ENCODE measurements around the gene IRF2BP2. TPM values are rescaled to one million over a fixed set of nuclear protein-coding genes. Genes with fewer than 3 reads are reported as not detected.

Gene IRF2BP2
- polyA plus RNA-seq, 3 donors: 144 to 171 (median 166) TPM

GRCh38 chr1:234578087-234578486, 31.9 kb downstream of the IRF2BP2 start:
- no peak for DNase-seq (ENCODE audit: extremely low read depth in 1 of 11, low read depth in 9 of 11, low spot score in 4 of 11)

DNA sequence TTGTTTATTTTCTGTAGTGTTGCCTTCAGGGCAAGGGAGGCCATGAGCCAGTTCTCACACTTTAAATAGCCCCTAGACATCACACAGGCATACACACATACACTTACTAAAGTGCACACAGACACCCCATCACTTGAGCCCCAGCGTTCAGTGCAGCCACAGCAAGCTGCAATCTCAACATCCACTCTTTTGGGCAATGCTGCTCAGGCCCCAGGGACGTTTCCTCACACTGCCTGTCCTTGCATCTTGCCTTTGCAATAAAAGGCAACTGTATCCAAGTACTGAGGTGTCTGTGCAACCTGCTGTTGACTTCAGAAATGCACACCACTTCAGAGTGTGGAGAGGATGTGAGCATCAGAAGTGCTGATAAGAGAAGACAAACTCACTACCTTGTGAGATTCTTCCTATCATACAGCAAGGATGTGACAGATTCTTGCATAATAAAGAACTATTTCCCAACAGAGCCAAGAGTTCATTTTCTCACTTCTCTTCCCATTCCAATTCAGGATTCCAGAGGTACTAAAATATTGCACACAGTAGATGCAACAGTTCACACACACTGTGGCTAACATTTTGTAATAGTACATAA, 36.2 kb downstream of the IRF2BP2 start:
- DNase-seq (ENCODE audit: extremely low read depth in 1 of 11, low read depth in 9 of 11, low spot score in 4 of 11): no peak

- no peak for DNase-seq (ENCODE audit: extremely low read depth in 1 of 11, low read depth in 9 of 11, low spot score in 4 of 11)
Measured at GRCh38 chr1:234572966-234573365, 37.0 kb downstream of the IRF2BP2 start.

DNA sequence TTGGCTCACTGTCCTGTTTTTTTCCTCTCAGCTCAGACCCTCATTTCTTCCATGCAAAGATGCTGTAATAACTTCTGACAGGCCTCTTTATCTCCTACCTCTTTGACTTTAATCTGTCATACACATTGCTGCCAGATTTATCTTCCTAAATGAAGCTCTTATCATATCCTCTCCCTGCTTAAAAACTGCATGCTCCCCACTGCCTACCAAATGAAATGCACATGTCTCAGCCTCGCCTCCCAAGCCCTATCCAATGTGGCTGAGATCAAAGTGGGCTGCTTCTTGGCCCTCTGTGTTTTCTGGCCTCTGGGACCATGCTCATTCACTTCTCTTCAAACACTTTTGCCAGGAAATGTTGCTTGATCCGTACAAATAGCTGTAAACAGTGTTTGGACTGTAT, 38.3 kb downstream of the IRF2BP2 start:
- no peak for DNase-seq (ENCODE audit: extremely low read depth in 1 of 11, low read depth in 9 of 11, low spot score in 4 of 11)

DNA sequence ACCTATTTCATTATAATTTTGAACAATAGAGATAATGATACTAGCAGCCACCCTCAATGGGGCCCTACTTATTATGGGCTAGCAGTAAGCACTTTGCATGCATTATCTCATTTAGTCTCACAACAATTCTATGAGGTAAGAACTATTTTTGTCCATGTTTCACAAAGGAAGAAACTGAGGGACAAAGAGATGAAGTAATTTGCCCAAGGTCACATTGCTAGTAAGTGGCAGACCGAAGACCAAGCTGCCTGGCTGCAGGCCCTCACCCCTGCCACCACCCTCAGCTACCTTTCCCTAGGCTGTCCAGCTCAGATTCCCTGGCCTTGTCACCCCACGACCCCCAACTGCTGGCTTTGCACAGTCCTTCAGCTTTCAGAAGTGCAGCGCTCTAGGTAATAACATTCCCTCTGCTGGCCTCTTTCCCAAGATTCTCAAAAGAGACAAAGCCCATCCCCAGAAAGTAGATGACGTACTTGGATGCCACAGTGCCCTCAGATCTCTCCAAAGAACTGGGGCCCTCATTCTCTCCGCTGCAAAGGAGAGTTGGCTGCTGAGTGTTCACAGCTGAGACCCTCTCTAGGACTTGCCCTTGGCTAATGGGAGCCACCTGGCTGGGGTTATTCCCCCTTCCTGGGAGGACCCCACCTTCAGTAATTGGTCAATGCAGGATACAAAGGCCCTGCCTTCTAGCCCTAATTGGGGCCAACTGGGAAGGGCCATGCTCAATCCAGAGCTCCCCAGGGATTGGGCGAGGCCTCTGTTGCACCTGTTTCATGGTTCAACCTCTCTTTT, 39.5 kb downstream of the IRF2BP2 start:
- DNase-seq (ENCODE audit: extremely low read depth in 1 of 11, low read depth in 9 of 11, low spot score in 4 of 11): no peak

DNA sequence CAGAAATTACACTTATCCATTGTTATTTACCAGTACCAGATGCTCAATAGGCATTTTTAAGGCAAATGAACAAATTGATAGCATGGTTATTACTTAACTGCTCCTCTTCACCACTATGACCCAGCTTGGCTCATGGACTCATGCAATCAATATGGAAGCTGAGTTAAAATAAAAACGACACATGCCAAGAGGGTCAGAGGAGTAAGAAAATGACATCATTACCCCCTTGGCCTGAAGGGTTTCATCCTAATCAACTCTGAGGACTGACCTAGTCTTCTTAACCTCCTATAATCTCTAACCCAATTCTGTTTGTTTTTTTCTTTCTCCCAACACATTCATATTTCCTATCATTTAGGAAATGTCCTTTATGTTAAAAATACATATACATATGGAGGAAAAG, 41.6 kb downstream of the IRF2BP2 start:
- no peak for DNase-seq (ENCODE audit: extremely low read depth in 1 of 11, low read depth in 9 of 11, low spot score in 4 of 11)

DNA sequence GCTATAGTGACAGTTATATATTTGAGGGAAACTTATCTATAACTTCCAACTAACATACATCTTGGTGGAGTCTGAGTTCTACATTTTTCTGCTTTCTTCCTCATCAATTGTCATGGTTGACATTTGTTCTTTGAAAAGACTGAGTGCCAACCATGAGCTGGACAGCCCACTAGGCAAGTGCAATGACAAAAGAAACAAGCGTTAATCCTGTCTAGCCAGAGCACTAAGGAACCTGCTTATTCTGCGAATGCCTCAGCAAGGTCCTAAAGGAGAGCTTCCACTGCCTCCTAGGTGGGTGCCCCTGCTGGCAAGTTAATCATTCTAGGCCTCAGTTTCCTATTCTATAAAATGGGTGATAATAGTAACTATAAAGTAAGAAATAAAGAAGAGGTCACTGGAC, 44.8 kb downstream of the IRF2BP2 start:
- no peak for DNase-seq (ENCODE audit: extremely low read depth in 1 of 11, low read depth in 9 of 11, low spot score in 4 of 11)

GRCh38 chr1:234564035-234565029, 45.6 kb downstream of the IRF2BP2 start:
- no peak for DNase-seq (ENCODE audit: extremely low read depth in 1 of 11, low read depth in 9 of 11, low spot score in 4 of 11)

DNA sequence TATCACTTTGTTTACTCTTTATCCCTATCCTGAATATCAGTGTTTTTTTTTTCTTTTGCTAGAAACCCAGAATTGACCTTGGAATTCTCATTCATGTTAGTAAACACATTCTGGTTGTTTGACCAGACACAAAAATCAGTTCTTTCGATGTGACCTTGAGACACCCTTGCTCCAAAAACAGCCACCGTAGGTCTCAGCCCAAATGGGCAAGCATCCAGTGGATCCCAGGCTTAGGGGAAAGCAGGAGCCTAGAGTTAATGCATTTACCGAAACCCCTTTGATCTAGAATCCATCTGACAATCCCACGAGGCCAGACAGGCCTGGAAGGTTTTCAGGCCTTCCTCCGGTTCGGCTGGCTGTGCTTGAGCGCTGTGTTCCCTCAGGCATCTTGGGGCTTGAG, 47.6 kb downstream of the IRF2BP2 start:
- DNase-seq (ENCODE audit: extremely low read depth in 1 of 11, low read depth in 9 of 11, low spot score in 4 of 11): no peak

DNA sequence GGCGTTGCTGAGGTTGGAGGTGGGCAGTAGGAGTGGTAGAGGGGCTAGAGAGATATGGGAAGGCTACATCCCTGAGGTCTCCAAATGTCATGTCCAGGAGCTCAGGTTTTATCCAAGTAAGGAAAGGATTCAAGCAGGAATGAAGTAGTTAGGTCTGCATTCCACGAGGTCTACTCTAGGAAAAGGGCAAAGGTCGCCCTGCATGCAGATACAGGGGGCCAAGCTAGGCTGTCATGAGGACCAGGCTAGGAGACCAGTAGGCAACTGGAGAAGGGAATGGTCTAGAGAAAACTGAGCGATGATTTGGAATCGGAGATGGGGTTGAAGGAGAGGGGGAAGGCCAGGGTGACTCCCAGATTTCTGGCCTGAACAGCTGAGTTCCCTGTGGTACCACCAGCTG, 48.7 kb downstream of the IRF2BP2 start:
- DNase-seq (ENCODE audit: extremely low read depth in 1 of 11, low read depth in 9 of 11, low spot score in 4 of 11): no peak

DNA sequence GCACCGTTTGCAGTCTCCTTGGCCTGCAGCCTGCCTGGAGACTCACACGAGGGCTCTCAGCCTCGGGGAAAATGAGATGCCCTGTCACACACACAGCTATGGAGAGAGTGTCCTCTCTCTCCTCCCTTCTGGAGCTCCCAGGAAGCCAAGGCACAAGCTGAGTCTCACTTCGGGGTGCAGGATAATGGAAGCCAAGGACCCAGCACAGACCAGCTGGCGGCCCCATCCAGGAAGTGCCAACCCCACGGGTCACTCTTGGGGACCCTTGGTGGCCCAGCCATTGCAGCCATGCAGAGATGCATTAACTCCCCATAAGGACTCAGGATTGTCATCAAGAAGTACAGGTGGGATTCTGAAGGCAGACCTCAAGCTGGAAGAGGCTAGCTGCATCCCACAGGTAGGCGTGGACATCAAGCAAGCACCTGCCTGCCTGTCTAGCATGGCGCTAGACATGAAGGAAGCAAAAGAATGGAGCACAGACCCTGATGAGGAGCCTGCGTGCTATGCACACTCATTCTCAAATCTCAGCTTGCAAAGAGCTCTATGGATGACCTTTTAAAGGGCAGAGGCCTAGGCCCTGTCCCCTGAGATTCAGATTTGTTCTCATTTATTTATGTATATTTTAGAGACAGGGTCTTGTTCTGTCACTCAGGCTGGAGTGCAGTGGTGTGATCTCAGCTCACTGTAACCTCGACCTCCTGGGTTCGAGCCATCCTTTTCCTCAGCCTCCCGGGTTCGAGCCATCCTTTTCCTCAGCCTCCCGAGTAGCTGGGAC, 49.9 kb downstream of the IRF2BP2 start:
- DNase-seq (ENCODE audit: extremely low read depth in 1 of 11, low read depth in 9 of 11, low spot score in 4 of 11): no peak

DNA sequence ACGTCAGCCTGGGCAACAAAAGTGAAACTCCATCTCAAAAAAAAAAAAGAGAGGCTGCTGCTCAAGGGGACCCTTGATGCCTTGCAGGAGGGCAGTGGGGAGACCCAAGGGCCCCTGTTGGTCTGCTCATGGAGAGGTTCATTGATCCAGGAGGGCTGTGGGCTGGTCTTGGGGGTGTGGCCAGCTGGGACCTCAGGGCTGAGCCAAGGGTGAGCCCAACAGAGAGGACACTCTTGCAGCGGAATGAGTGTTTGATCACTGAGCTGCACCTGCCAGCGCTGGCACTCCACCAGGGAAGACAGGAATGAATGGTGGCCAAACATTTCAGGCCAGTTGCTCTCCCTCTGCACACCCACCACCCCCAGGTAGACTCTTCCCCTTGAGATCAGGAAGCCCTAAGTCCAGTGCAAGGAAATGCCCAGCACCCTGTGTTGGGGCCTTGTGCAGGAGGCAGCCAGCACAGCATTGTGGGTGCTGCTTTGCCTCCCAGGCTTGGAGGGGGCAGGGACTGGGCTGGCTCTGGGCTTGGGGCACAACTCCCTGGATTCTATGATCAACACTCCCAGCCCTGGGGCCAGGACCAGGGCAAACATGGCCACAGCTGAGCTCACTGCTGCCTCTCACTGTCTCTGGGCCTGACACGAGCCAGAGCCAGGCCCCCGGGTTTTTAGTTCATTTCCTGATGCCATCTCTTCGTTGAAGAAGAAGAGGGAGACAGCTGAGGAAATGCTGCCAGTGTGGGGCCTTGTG, 50.7 kb downstream of the IRF2BP2 start:
- no peak for DNase-seq (ENCODE audit: extremely low read depth in 1 of 11, low read depth in 9 of 11, low spot score in 4 of 11)

- DNase-seq (ENCODE audit: extremely low read depth in 1 of 11, low read depth in 9 of 11, low spot score in 4 of 11): no peak
Measured at GRCh38 chr1:234558330-234558836, 51.6 kb downstream of the IRF2BP2 start.

DNA sequence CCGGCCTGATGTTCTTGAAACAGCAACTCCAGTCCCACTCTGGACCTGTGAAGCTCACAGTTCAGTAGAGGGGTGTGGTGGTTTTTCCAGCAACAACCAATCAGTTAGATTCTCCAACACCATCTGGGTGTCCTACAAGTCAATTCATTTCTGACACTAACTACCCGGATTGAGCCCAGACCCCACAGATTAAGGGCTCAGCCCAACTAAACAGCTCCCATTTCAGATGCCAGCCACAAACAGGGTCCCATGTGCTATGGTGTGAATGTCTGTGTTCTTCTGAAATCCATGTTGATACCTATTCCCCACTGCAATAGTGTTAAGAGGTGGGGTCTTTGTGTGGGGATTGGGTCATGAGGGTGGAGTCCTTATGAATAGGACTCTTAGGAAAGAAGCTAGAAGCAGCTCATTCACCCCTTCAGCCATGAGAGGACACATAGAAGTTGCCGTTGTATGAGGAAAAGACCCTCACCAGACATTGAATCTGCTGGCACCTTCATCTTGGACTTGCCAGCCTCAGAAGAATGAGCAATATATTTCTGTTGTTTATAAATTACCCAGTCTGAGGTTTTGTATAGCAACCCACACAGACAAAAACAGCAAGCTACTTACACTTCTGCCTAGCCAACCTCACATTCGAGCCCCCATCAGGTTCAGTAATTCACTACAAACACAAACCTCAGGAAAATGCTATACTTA, 53.6 kb downstream of the IRF2BP2 start:
- no peak for DNase-seq (ENCODE audit: extremely low read depth in 1 of 11, low read depth in 9 of 11, low spot score in 4 of 11)

DNA sequence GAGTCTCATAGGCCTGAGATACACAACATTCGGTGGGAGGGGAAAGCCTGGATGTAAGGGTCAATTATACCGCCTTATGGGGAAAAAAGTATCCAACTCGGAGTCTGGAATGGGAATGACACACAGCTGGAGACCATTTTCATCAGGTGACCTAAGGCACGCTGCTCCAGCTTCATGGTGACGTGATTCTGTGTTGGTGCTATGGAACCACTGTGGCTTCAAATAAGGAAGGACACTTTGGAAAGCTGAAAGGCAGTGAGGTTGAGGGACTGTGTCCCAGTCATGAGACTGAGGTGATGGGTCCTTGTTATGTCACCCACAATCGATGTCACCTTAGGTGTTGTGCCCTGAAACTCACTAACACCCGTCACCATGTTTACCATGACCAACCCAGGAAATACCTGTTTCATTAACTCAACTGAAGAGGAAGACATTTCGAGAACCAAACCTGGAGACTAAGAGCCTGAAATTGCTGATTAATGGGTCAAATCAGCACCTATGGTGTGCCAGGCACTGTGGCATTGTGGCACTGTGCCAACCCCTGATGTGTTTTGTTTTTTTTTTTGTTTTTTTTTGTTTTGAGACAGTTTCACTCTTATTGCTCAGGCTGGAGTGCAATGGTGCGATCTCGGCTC, 54.5 kb downstream of the IRF2BP2 start:
- no peak for DNase-seq (ENCODE audit: extremely low read depth in 1 of 11, low read depth in 9 of 11, low spot score in 4 of 11)

DNA sequence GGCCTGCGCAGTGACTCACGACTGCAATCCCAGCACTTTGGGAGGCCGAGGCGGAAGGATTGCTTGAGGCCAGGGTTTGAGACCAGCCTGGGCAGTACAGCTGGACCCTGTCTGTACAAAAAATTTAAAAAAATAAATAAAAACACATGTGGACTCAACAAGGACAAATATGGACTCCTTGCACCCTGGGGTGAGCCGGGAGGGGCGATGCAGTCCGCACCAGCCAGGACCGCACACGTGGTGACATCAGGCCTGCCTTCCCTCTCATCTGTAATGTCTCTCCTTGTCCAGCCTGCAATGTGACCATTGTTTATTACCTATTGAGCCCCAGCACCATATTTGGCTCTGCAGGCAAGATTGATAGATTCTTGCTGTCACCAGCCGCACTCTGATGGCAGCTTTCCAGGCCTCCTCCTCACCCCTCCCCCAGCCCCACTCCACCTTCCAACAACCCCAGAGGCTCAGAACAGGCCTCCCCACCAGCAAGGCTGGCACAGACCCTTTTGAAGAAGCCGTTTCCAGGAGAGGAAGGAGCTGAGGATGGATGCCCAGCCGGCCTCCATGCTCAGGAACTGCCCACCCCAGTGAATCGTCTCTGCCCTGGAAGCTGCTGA, 55.2 kb downstream of the IRF2BP2 start:
- DNase-seq (ENCODE audit: extremely low read depth in 1 of 11, low read depth in 9 of 11, low spot score in 4 of 11): no peak

Data from renal cortex interstitium (tissue), 11 donors.